K562 (cell line): ENCODE measurements around the gene PPARD. TPM values are rescaled to one million over a fixed set of nuclear protein-coding genes. Genes with fewer than 3 reads are reported as not detected.

ENCODE experiments used
- ATAC-seq: fragments of 200-7000 bp; cut with Tn5 transposase; 3 replicates; pipeline ENCODE4 v1.9.1; 2020; ENCODE audit warnings: moderate library complexity
- BruUV-seq: library from RNA; stranded (reverse); fragments of 400-500 nt; replicated peaks from 2 replicates; lab custom pipeline; 2021; lab: Mats Ljungman, UMichigan
- CTCF ChIA-PET: fragments of 300-600 bp; formaldehyde crosslinking; extraction: SDS; loops from one replicate; lab custom pipeline; 2021; ENCODE audit warnings: low intra/inter-chr PET ratio; lab: Yijun Ruan, JAX
- POLR2A ChIA-PET: fragments of 300-600, 350-650 bp; sonication (Branson Sonifier 250); formaldehyde crosslinking; extraction: SDS; loops from one replicate; lab custom pipeline; 2021; ENCODE audit warnings: antibody characterized with exemption, inconsistent platforms; lab: Yijun Ruan, JAX
- DNase-seq, 4 experiments: peaks; one replicate each; pipeline versions ENCODE4 v3.0.0 to v3.0.0-alpha.2; 2011 to 2018; ENCODE audit warnings: low spot score in 3 of 4, mixed read lengths in 3 of 4; ENCODE audit errors: extremely low read depth in 1 of 4
- FAIRE-seq: peaks from 2 replicates; lab custom pipeline; 2011; peaks lifted over from hg19 to GRCh38; lab: Jason Lieb, UNC
- H2AFZ ChIP-seq: 2 replicates; pipeline ENCODE4 v1.6.0; 2011; ENCODE audit warnings: low read depth, low read length, control low read depth, inconsistent platforms
- H3K27ac ChIP-seq: fragments of 200-600 bp; 3 replicates; pipeline ENCODE4 v1.8.0; 2011; ENCODE audit warnings: low read depth, mild to moderate bottlenecking, control low read depth, inconsistent platforms, low read length, moderate library complexity, mixed read lengths; ENCODE audit errors: extremely low read depth
- H3K27me3 ChIP-seq, 2 experiments: fragments of 300-600 bp in 1 of 2; 2 replicates in 1 of 2; 3 replicates in 1 of 2; pipeline versions ENCODE4 v1.6.0 to v1.8.0; 2011; ENCODE audit warnings: inconsistent platforms in 2 of 2, low read length in 2 of 2, mild to moderate bottlenecking in 1 of 2, mixed read lengths in 1 of 2, moderate library complexity in 1 of 2; ENCODE audit not compliant: control insufficient read depth in 2 of 2, insufficient read depth in 2 of 2
- H3K36me3 ChIP-seq: fragments of 300-600 bp; 3 replicates; pipeline ENCODE4 v1.8.0; 2011; ENCODE audit warnings: mild to moderate bottlenecking, low read length, inconsistent platforms; ENCODE audit not compliant: control insufficient read depth, insufficient read depth
- H3K4me1 ChIP-seq, 2 experiments: fragments of 200-600 bp in 1 of 2; replicated peaks in 1 of 2; 2 replicates in 1 of 2; 3 replicates in 1 of 2; pipeline versions ENCODE4 v1.5.1 to v1.8.0; 2011; ENCODE audit warnings: inconsistent platforms in 2 of 2, low read length in 2 of 2, mild to moderate bottlenecking in 1 of 2, mixed read lengths in 1 of 2, moderate library complexity in 1 of 2; ENCODE audit not compliant: control insufficient read depth in 2 of 2, insufficient read depth in 2 of 2
- H3K4me2 ChIP-seq: 2 replicates; pipeline ENCODE4 v1.6.1; 2011; ENCODE audit warnings: low read length, control low read depth, inconsistent platforms, mixed read lengths; ENCODE audit not compliant: insufficient read depth
- H3K4me3 ChIP-seq: fragments of 200-600 bp; sonication (generic), shearing (Covaris generic); 2 replicates; pipeline ENCODE4 v1.5.1; 2016; ENCODE audit warnings: control low read depth, inconsistent platforms
- H3K79me2 ChIP-seq: fragments of 200-600 bp; 3 replicates; pipeline ENCODE4 v1.8.0; 2011; ENCODE audit warnings: low read length, inconsistent platforms; ENCODE audit not compliant: control insufficient read depth, insufficient read depth
- H3K9ac ChIP-seq, 2 experiments: 2 replicates each; pipeline versions ENCODE4 v1.6.0 to v1.6.1; 2011; ENCODE audit warnings: low read depth in 2 of 2, low read length in 2 of 2, control low read depth in 1 of 2, inconsistent platforms in 1 of 2, mild to moderate bottlenecking in 1 of 2, mixed read lengths in 1 of 2; ENCODE audit not compliant: insufficient read depth in 1 of 2
- H3K9me1 ChIP-seq: one replicate; pipeline ENCODE4 v1.6.0; 2011; ENCODE audit warnings: inconsistent platforms, mild to moderate bottlenecking, low read length, moderate library complexity; ENCODE audit not compliant: control insufficient read depth, insufficient read depth
- H3K9me3 ChIP-seq: replicated peaks from 2 replicates; pipeline ENCODE4 v1.5.1; 2011; ENCODE audit warnings: low read depth, low read length, inconsistent platforms; ENCODE audit not compliant: control insufficient read depth, insufficient read depth
- H4K20me1 ChIP-seq: replicated peaks from 2 replicates; pipeline ENCODE4 v1.6.1; 2011; ENCODE audit warnings: low read length, inconsistent platforms, mixed read lengths; ENCODE audit not compliant: control insufficient read depth, insufficient read depth
- DPF2 ChIP-seq: fragments of 450-650 bp; IDR thresholded peaks from 2 replicates; pipeline ENCODE4 v1.6.1; 2016
- POLR2G ChIP-seq: fragments of 200-400 bp; formaldehyde crosslinking; IDR thresholded peaks from 2 replicates; pipeline ENCODE4 v1.6.1; 2017; ENCODE audit warnings: low read depth, mild to moderate bottlenecking, antibody characterized with exemption, low read length, moderate library complexity
- RBM22 ChIP-seq: fragments of 200-400 bp; formaldehyde crosslinking; IDR thresholded peaks from 2 replicates; pipeline ENCODE4 v1.6.1; 2018; ENCODE audit warnings: low read length, low read depth; ENCODE audit not compliant: poor library complexity, severe bottlenecking
- SPI1 ChIP-seq: IDR thresholded peaks from 2 replicates; pipeline ENCODE4 v1.6.1; 2011; ENCODE audit warnings: low read depth, low read length, control low read depth, borderline replicate concordance
- ZNF165 ChIP-seq: fragments of 250-450 bp; sonication (Bioruptor Pico); IDR thresholded peaks from 2 replicates; pipeline ENCODE4 v1.4.0; 2020; ENCODE audit warnings: borderline replicate concordance
- ZNF232 ChIP-seq: sonication (generic); formaldehyde crosslinking; IDR thresholded peaks from 2 replicates; pipeline ENCODE4 v1.8.0; 2022; ENCODE audit warnings: mild to moderate bottlenecking, missing genetic modification reagents
- WGBS: fragments of 100-300 bp; shearing (Covaris generic); methylation state at CpG from one replicate; pipeline ENCODE4 v1.1.6; 2016; ENCODE audit warnings: low coverage, mixed read lengths; ENCODE audit not compliant: insufficient coverage; ENCODE audit errors: missing lambda C conversion rate; 5-methylcytosine and 5-hydroxymethylcytosine counted together
- in situ Hi-C: fragments of 300-500 bp; cut with MboI; formaldehyde crosslinking; loops from 4 replicates; pipeline ENCODE4 v1.15.0; 2018; ENCODE audit warnings: inconsistent platforms, mixed read lengths
- intact Hi-C: fragments of 100-400 bp; cut with micrococcal nuclease; formaldehyde crosslinking; loops from 2 replicates; pipeline ENCODE4 v1.14.2; 2022
- polyA plus RNA-seq, 8 experiments: library from polyadenylated mRNA; depleted of rRNA in 4 of 8; stranded (reverse) in 5 of 8; unstranded in 3 of 8; fragments of >200 nt; fragmentation: Nextera tagmentation in 2 of 8; fragmentation: Illumina TruSeq in 1 of 8; extraction: Ambion mirVana in 2 of 8; extraction: Trizol in 1 of 8; gene quantifications; 2 replicates each; pipeline versions ENCODE4 v1.2.1 to v1.2.3, GENCODE V29; 2011 to 2014; ENCODE audit warnings: inconsistent platforms in 1 of 8, missing spikeins in 1 of 8
- total RNA-seq, 7 experiments: library from RNA; depleted of rRNA in 6 of 7; stranded (reverse); fragments of >200 nt in 6 of 7; fragmentation: Illumina TruSeq in 2 of 7; extraction: Trizol in 2 of 7; gene quantifications; 2 replicates each; pipeline versions ENCODE4 v1.2.1 to v1.2.3, GENCODE V29; 2011 to 2021; ENCODE audit warnings: low replicate concordance in 1 of 7

The PPARD gene
- total and polyA plus RNA-seq, 9 of the 15 experiments (the other 6 are each of a cell fraction or from before 2014, with no cell fraction given) = 0.14 to 13.2 (median 3.8) TPM

GRCh38 chr6:35426074-35426473, 83.7 kb downstream of the PPARD start:
- Histone ChIP-seq H3K27me3 (no peaks in the 10 kb centered on the region), H3K9ac (no peak overlapping the region; a peak in 1 of 4 replicates), H4K20me1 (no peaks in the 10 kb centered on the region), H3K4me3 (no peak overlapping the region), H2AFZ (no peak overlapping the region), H3K36me3 (peaks cover 10% of the 10 kb centered on the region; the same call in 2 of the 3 replicates), H3K4me2 (no peak overlapping the region), H3K9me3 (peaks cover 16% of the 10 kb centered on the region; the same call in 1 of the 2 replicates), H3K27ac (no peak overlapping the region), H3K4me1 (peaks cover 0 to 11% of the 10 kb centered on the region in 2 experiments; a peak in 2 of 5 replicates), H3K79me2 (no peaks in the 10 kb centered on the region), H3K9me1 (no peaks in the 10 kb centered on the region)
- intact Hi-C loops = no loop called here
- no TSS peak for BruUV-seq
- DNase-seq (no peak), FAIRE-seq (no peak), ATAC-seq (no peak; the same call in 2 of the 3 replicates)
- POLR2A ChIA-PET = no interaction called here
- CTCF ChIA-PET = no interaction called here
- in situ Hi-C loops = no loop called here
- WGBS = 48% methylated on average over 8 of the region's 8 CpGs
- TF ChIP-seq SPI1 = peak; percentile 56; the same call in 1 of the 2 replicates
- TF ChIP-seq DPF2 = no peak
- TF ChIP-seq ZNF165 (CRISPR knock-in tag) = no peak
- peak; percentile 3; the same call in 1 of the 2 replicates for TF ChIP-seq POLR2G

GRCh38 chr6:35427435-35427834, 85.1 kb downstream of the PPARD start:
- no peak overlapping the region for H3K4me2 ChIP-seq

More at GRCh38 chr6:35427435-35427834, 85.1 kb downstream of the PPARD start:
- TF ChIP-seq POLR2G (peak; percentile 66; the same call in 1 of the 2 replicates), RBM22 (peak; percentile 63), ZNF232 (CRISPR knock-in tag) (no peak)
- no peaks in the 10 kb centered on the region for H3K9me1 ChIP-seq
- no peak overlapping the region for H3K4me3 ChIP-seq
- no peak overlapping the region for H3K27ac ChIP-seq
- DNase-seq = no peak
- H3K9me3 ChIP-seq = peaks cover 16% of the 10 kb centered on the region; the same call in 1 of the 2 replicates
- peaks cover 0 to 3% of the 10 kb centered on the region in 2 experiments; a peak in 1 of 5 replicates for H3K27me3 ChIP-seq
- H3K4me1 ChIP-seq = peaks cover 0 to 11% of the 10 kb centered on the region in 2 experiments; a peak in 2 of 5 replicates
- intact Hi-C loops (no loop called here), in situ Hi-C loops (no loop called here)
- no peaks in the 10 kb centered on the region for H4K20me1 ChIP-seq
- WGBS = 67% methylated on average over 5 of the region's 5 CpGs
- FAIRE-seq = no peak
- no peak overlapping the region for H2AFZ ChIP-seq
- H3K79me2 ChIP-seq = no peaks in the 10 kb centered on the region
- ChIA-PET POLR2A (interaction anchor here (0.5 to 1.3 kb wide), 6 partner anchors 8 to 85 kb away, joined by 3 to 6 read pairs (median 3); partner anchors contain the start of genes FANCE and PPARD), CTCF (no interaction called here)
- H3K9ac ChIP-seq = no peak overlapping the region
- no TSS peak for BruUV-seq
- peaks cover 5% of the 10 kb centered on the region; the same call in 1 of the 3 replicates for H3K36me3 ChIP-seq
- ATAC-seq = peak; percentile 26; the same call in 2 of the 3 replicates
